ENCODE measurements around the gene SLC9A9. TPM values are rescaled to one million over a fixed set of nuclear protein-coding genes. Genes with fewer than 3 reads are reported as not detected.

SLC9A9 gene
- total RNA-seq, 4 donors from 2014 or later = 1.1 to 15.9 (median 9.7) TPM

DNA sequence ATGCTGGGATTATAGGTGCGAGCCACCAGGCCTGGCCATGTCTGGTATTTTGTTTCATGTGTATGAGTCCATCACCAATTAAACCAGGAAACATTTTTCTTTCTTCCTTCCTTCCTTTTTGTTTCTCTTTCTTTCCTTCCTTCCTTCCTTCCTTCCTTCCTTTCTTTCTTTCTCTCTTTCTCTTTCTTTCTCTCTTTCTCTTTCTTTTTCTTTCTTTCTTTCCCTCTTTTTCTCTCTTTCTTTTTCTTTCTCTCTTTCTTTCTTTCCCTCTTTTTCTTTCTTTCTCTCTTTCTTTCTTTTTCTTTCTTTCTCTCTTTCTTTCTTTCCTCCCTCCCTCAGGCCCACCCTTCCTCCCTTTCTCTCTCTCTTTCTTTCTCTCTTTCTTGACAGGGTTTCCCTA, 83.4 kb downstream of the SLC9A9 start:
- no peak for DNase-seq
- Histone ChIP-seq H3K27me3 (no peaks in the 10 kb centered on the region), H3K4me3 (no peak overlapping the region), H3K36me3 (no peaks in the 10 kb centered on the region), H3K27ac (no peak overlapping the region), H3K4me1 (peaks cover 0 to 5% (median under 1%) of the 10 kb centered on the region in 4 donors), H3K9me3 (no peaks in the 10 kb centered on the region)
- in situ Hi-C loops (cut with MboI; ENCODE audit: low pct_ligation_motif_present in 1 of 4, low pct_unique_long_range_greater_than_20kb in 1 of 4, low sequenced_read_pairs in 3 of 4) = loop anchor here in 1 of 4 donors (25.0 kb wide), 1 partner anchor 197 kb away; the partner anchor contains the start of gene DIPK2A
- WGBS, 2 donors (ENCODE audit: low coverage in 1 of 2) = 89% methylated on average over 1 of the region's 1 CpG; no CpG with 5 or more reads in 1 of the 2 donors
- TF ChIP-seq POLR2AphosphoS5 (IDR thresholded peaks at IDR 0.05) = no peak
- TF ChIP-seq, protein P1, sequence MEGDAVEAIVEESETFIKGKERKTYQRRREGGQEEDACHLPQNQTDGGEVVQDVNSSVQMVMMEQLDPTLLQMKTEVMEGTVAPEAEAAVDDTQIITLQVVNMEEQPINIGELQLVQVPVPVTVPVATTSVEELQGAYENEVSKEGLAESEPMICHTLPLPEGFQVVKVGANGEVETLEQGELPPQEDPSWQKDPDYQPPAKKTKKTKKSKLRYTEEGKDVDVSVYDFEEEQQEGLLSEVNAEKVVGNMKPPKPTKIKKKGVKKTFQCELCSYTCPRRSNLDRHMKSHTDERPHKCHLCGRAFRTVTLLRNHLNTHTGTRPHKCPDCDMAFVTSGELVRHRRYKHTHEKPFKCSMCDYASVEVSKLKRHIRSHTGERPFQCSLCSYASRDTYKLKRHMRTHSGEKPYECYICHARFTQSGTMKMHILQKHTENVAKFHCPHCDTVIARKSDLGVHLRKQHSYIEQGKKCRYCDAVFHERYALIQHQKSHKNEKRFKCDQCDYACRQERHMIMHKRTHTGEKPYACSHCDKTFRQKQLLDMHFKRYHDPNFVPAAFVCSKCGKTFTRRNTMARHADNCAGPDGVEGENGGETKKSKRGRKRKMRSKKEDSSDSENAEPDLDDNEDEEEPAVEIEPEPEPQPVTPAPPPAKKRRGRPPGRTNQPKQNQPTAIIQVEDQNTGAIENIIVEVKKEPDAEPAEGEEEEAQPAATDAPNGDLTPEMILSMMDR (IDR thresholded peaks at IDR 0.05) = no peak
- intact Hi-C loops (cut with DNase I; ENCODE audit: low total_unique reads) = no loop called here

GRCh38 chr3:143763564-143764162, 84.6 kb downstream of the SLC9A9 start:
- in situ Hi-C loops (cut with MboI; ENCODE audit: low pct_ligation_motif_present in 1 of 4, low pct_unique_long_range_greater_than_20kb in 1 of 4, low sequenced_read_pairs in 3 of 4) = loop anchor here in 1 of 4 donors (25.0 kb wide), 1 partner anchor 199 kb away; the partner anchor contains the start of gene DIPK2A
- Histone ChIP-seq H3K4me3 (no peak overlapping the region), H3K27ac (no peak overlapping the region), H3K4me1 (no peaks in the 10 kb centered on the region), H3K27me3 (no peaks in the 10 kb centered on the region), H3K36me3 (no peaks in the 10 kb centered on the region), H3K9me3 (no peaks in the 10 kb centered on the region)
- DNase-seq = no peak
- intact Hi-C loops (cut with DNase I; ENCODE audit: low total_unique reads) = no loop called here
- TF ChIP-seq, protein P1 (IDR thresholded peaks at IDR 0.05) = peak in 1 of 5 experiments; percentile 13
- TF ChIP-seq POLR2AphosphoS5 (IDR thresholded peaks at IDR 0.05) = no peak

- Histone ChIP-seq H3K4me3 (no peak overlapping the region), H3K27ac (no peak overlapping the region), H3K9me3 (no peaks in the 10 kb centered on the region), H3K4me1 (peaks cover 0 to 6% (median 0%) of the 10 kb centered on the region in 4 donors), H3K27me3 (no peaks in the 10 kb centered on the region), H3K36me3 (no peaks in the 10 kb centered on the region)
- no peak for TF ChIP-seq EP300 (IDR thresholded peaks at IDR 0.05; ENCODE audit: low read depth)
- TF ChIP-seq POLR2A (IDR thresholded peaks at IDR 0.05) = no peak
- no peak for TF ChIP-seq POLR2AphosphoS5 (IDR thresholded peaks at IDR 0.05)
- TF ChIP-seq, protein P1 (IDR thresholded peaks at IDR 0.05) = no peak
- in situ Hi-C loops (cut with MboI; ENCODE audit: low pct_ligation_motif_present in 1 of 4, low pct_unique_long_range_greater_than_20kb in 1 of 4, low sequenced_read_pairs in 3 of 4) = loop anchor here in 1 of 4 donors (25.0 kb wide), 1 partner anchor 205 kb away; the partner anchor contains the start of gene DIPK2A
- DNase-seq = no peak
- 69 to 78% methylated on average over 4 of the region's 4 CpGs for WGBS, 2 donors (ENCODE audit: low coverage in 1 of 2)
- intact Hi-C loops (cut with DNase I; ENCODE audit: low total_unique reads) = no loop called here
Measured at GRCh38 chr3:143757691-143758090, 90.6 kb downstream of the SLC9A9 start.

GRCh38 chr3:143755978-143756377, 92.3 kb downstream of the SLC9A9 start:
- DNase-seq = no peak
- intact Hi-C loops (cut with DNase I; ENCODE audit: low total_unique reads) = no loop called here
- no peaks in the 10 kb centered on the region for H3K9me3 ChIP-seq
- H3K27ac ChIP-seq = no peak overlapping the region
- H3K4me3 ChIP-seq = no peak overlapping the region
- no peaks in the 10 kb centered on the region for H3K36me3 ChIP-seq
- WGBS, 2 donors (ENCODE audit: low coverage in 1 of 2) = 89% methylated on average over 2 of the region's 2 CpGs; no CpG with 5 or more reads in 1 of the 2 donors
- TF ChIP-seq POLR2AphosphoS5 (IDR thresholded peaks at IDR 0.05) = no peak
- TF ChIP-seq, protein P1 (IDR thresholded peaks at IDR 0.05) = no peak
- TF ChIP-seq POLR2A (IDR thresholded peaks at IDR 0.05) = no peak
- TF ChIP-seq EP300 (IDR thresholded peaks at IDR 0.05; ENCODE audit: low read depth) = no peak
- peaks cover 0 to 11% (median 0%) of the 10 kb centered on the region in 4 donors for H3K4me1 ChIP-seq
- in situ Hi-C loops (cut with MboI; ENCODE audit: low pct_ligation_motif_present in 1 of 4, low pct_unique_long_range_greater_than_20kb in 1 of 4, low sequenced_read_pairs in 3 of 4) = loop anchor here in 1 of 4 donors (25.0 kb wide), 1 partner anchor 206 kb away; the partner anchor contains the start of gene DIPK2A
- no peaks in the 10 kb centered on the region for H3K27me3 ChIP-seq

All from transverse colon (tissue), 4 donors.